Neural progenitor cell (in vitro differentiated cells): Measurements from ENCODE around the gene MACROH2A2. TPM values are rescaled to one million over a fixed set of nuclear protein-coding genes. Genes with fewer than 3 reads are reported as not detected.
"Not testable (repeated sequence)": the region's sequence is repeated elsewhere in the genome, so short reads cannot be mapped to it uniquely, and the experiment has no call there.

Source experiments
- DNase-seq: peaks from one replicate; pipeline ENCODE4 v3.0.0-alpha.2; 2016; ENCODE audit warnings: low spot score
- H2AFZ ChIP-seq: fragments of 200-600 bp; sonication (generic); replicated peaks from 2 replicates; pipeline ENCODE4 v1.6.1; 2016; ENCODE audit warnings: antibody characterized with exemption
- H3F3A ChIP-seq: fragments of 200-600 bp; sonication (generic); 2 replicates; pipeline ENCODE4 v1.6.1; 2016; ENCODE audit warnings: antibody characterized with exemption, low read depth
- H3K27ac ChIP-seq: fragments of 200-600 bp; sonication (generic); 2 replicates; pipeline ENCODE4 v1.5.1; 2016; ENCODE audit warnings: mild to moderate bottlenecking
- H3K27me3 ChIP-seq: fragments of 200-600 bp; sonication (generic); 2 replicates; pipeline ENCODE4 v1.6.1; 2016; ENCODE audit warnings: mild to moderate bottlenecking, moderate library complexity
- H3K36me3 ChIP-seq: fragments of 200-600 bp; sonication (generic); 2 replicates; pipeline ENCODE4 v1.5.1; 2016
- H3K4me1 ChIP-seq: fragments of 200-600 bp; sonication (generic); 2 replicates; pipeline ENCODE4 v1.6.1; 2016; ENCODE audit warnings: mixed run types
- H3K4me2 ChIP-seq: fragments of 200-600 bp; sonication (generic); 2 replicates; pipeline ENCODE4 v1.6.1; 2016
- H3K4me3 ChIP-seq: fragments of 200-600 bp; sonication (generic); 2 replicates; pipeline ENCODE4 v1.5.1; 2016
- H3K79me2 ChIP-seq: fragments of 200-600 bp; sonication (generic); 2 replicates; pipeline ENCODE4 v1.6.1; 2016; ENCODE audit warnings: low read depth
- H3K9ac ChIP-seq: fragments of 200-600 bp; sonication (generic); 2 replicates; pipeline ENCODE4 v1.6.1; 2016
- H3K9me3 ChIP-seq: fragments of 200-600 bp; sonication (generic); 2 replicates; pipeline ENCODE4 v1.5.1; 2016; ENCODE audit warnings: low read depth
- H4K20me1 ChIP-seq: fragments of 200-600 bp; sonication (generic); 2 replicates; pipeline ENCODE4 v1.6.1; 2016; ENCODE audit warnings: low read depth
- H3K27ac Mint-ChIP-seq: 3 replicates; pipeline ENCODE4 v1.8.0; 2021; ENCODE audit warnings: mixed read lengths
- H3K27me3 Mint-ChIP-seq: 2 replicates; pipeline ENCODE4 v1.8.0; 2022; ENCODE audit warnings: low read depth, mild to moderate bottlenecking, inconsistent platforms, moderate library complexity, mixed read lengths; ENCODE audit not compliant: insufficient read depth
- H3K36me3 Mint-ChIP-seq: 3 replicates; pipeline ENCODE4 v1.8.0; 2021; ENCODE audit warnings: mixed read lengths
- H3K4me1 Mint-ChIP-seq: 3 replicates; pipeline ENCODE4 v1.8.0; 2021; ENCODE audit warnings: mixed read lengths
- H3K4me3 Mint-ChIP-seq: 3 replicates; pipeline ENCODE4 v1.8.0; 2021; ENCODE audit warnings: mild to moderate bottlenecking, moderate library complexity, mixed read lengths
- H3K9me3 Mint-ChIP-seq: 3 replicates; pipeline ENCODE4 v1.8.0; 2020; ENCODE audit warnings: mixed read lengths
- CTCF ChIP-seq: fragments of 200-600 bp; sonication (generic); IDR thresholded peaks from 2 replicates; pipeline ENCODE4 v1.5.1; 2017; ENCODE audit warnings: antibody characterized with exemption, mild to moderate bottlenecking
- EZH2 ChIP-seq: fragments of 200-600 bp; sonication (generic); IDR thresholded peaks from 2 replicates; pipeline ENCODE4 v1.6.1; 2017; ENCODE audit warnings: antibody characterized with exemption, mild to moderate bottlenecking, moderate library complexity
- EZH2phosphoT487 ChIP-seq: fragments of 200-600 bp; sonication (generic); IDR thresholded peaks from 2 replicates; pipeline ENCODE4 v1.6.1; 2017; ENCODE audit warnings: antibody characterized with exemption
- total RNA-seq: library from RNA; depleted of rRNA; stranded (reverse); fragments of >200 nt; gene quantifications from 2 replicates; pipeline ENCODE4 v1.2.3, GENCODE V29; 2015; ENCODE audit warnings: low replicate concordance

The MACROH2A2 gene
- total RNA-seq, 1 donor from 2014 or later: 159 TPM

GRCh38 chr10:70038923-70039322 lies 13.7 kb upstream of the MACROH2A2 start:
- Histone ChIP-seq H3K9me3 (no peaks in the 10 kb centered on the region), H3K79me2 (no peaks in the 10 kb centered on the region), H3K9ac (no peak overlapping the region), H3K4me2 (no peak overlapping the region), H3K27ac (no peak overlapping the region), H3K4me1 (no peaks in the 10 kb centered on the region), H3K27me3 (peaks cover 71% of the 10 kb centered on the region), H3F3A (no peaks in the 10 kb centered on the region), H2AFZ (no peak overlapping the region), H4K20me1 (no peaks in the 10 kb centered on the region), H3K36me3 (no peaks in the 10 kb centered on the region), H3K4me3 (no peak overlapping the region)
- Mint-ChIP-seq H3K4me1 (peaks cover 3% of the 10 kb centered on the region), H3K27me3 (peaks cover 10% of the 10 kb centered on the region), H3K36me3 (no peaks in the 10 kb centered on the region), H3K27ac (no peak overlapping the region), H3K4me3 (no peak overlapping the region), H3K9me3 (peaks cover 5% of the 10 kb centered on the region)
- DNase-seq: no peak
- TF ChIP-seq CTCF: no peak
- TF ChIP-seq EZH2: no peak
- no peak for TF ChIP-seq EZH2phosphoT487

- Histone ChIP-seq H3K27me3 (peaks cover 68% of the 10 kb centered on the region), H3K4me3 (no peak overlapping the region), H3K4me1 (no peaks in the 10 kb centered on the region), H3K9ac (no peak overlapping the region), H3F3A (no peaks in the 10 kb centered on the region), H3K4me2 (no peak overlapping the region), H3K36me3 (no peaks in the 10 kb centered on the region), H3K79me2 (no peaks in the 10 kb centered on the region), H3K9me3 (no peaks in the 10 kb centered on the region), H3K27ac (no peak overlapping the region), H4K20me1 (no peaks in the 10 kb centered on the region), H2AFZ (no peak overlapping the region)
- DNase-seq: no peak
- TF ChIP-seq CTCF: no peak
- no peak for TF ChIP-seq EZH2phosphoT487
- TF ChIP-seq EZH2: no peak
- Mint-ChIP-seq H3K4me3 (no peak overlapping the region), H3K27ac (no peak overlapping the region), H3K4me1 (peaks cover 3% of the 10 kb centered on the region), H3K9me3 (peaks cover 5% of the 10 kb centered on the region), H3K36me3 (no peaks in the 10 kb centered on the region), H3K27me3 (peaks cover 10% of the 10 kb centered on the region)
Measured at GRCh38 chr10:70041016-70041415, 11.6 kb upstream of the MACROH2A2 start.

GRCh38 chr10:70041739-70042138 lies 10.9 kb upstream of the MACROH2A2 start:
- H3K4me1 Mint-ChIP-seq, H3K9me3 Mint-ChIP-seq, H3K4me2 ChIP-seq, H3K4me1 ChIP-seq, H3K9ac ChIP-seq, H3F3A ChIP-seq, H3K9me3 ChIP-seq, H4K20me1 ChIP-seq, H3K4me3 ChIP-seq, H3K27ac ChIP-seq, H3K36me3 Mint-ChIP-seq, DNase-seq, H3K36me3 ChIP-seq, H2AFZ ChIP-seq, H3K79me2 ChIP-seq, H3K27ac Mint-ChIP-seq, H3K4me3 Mint-ChIP-seq: not testable (repeated sequence)
- H3K27me3 ChIP-seq: peaks cover 67% of the 10 kb centered on the region
- H3K27me3 Mint-ChIP-seq: peaks cover 10% of the 10 kb centered on the region

GRCh38 chr10:70047066-70047465 lies 5.6 kb upstream of the MACROH2A2 start:
- not testable (repeated sequence) for H3K9ac ChIP-seq, H3K27ac Mint-ChIP-seq, H3F3A ChIP-seq, H3K79me2 ChIP-seq, H3K9me3 ChIP-seq, H3K36me3 Mint-ChIP-seq, H3K36me3 ChIP-seq, H3K4me3 ChIP-seq, H3K4me2 ChIP-seq, DNase-seq, H3K9me3 Mint-ChIP-seq, H2AFZ ChIP-seq, H3K27me3 Mint-ChIP-seq, H3K4me3 Mint-ChIP-seq, H4K20me1 ChIP-seq, H3K27ac ChIP-seq, H3K4me1 Mint-ChIP-seq
- H3K4me1 ChIP-seq: peaks cover 12% of the 10 kb centered on the region
- peaks cover 91% of the 10 kb centered on the region for H3K27me3 ChIP-seq
